Pancreas (tissue), 10 donors: ENCODE results near the gene WAC. TPM values are rescaled to one million over a fixed set of nuclear protein-coding genes. Genes with fewer than 3 reads are reported as not detected.

Experiments
- ATAC-seq, 4 donors: fragments of 200-7000 bp; cut with Tn5 transposase; one replicate each; pipeline versions ENCODE4 v1.8.0 to v1.9.1; 2020; ENCODE audit warnings: mild to moderate bottlenecking in 4 of 4, moderate library complexity in 4 of 4
- DNase-seq, 6 donors: peaks; one replicate each; pipeline ENCODE4 v3.0.0-alpha.2; 2020
- FAIRE-seq: peaks from 2 replicates; lab custom pipeline; 2012; peaks lifted over from hg19 to GRCh38; lab: Jason Lieb, UNC
- H3K27ac ChIP-seq, 4 donors: fragments of 200-600 bp; sonication (generic); 1 replicate in 3 of 4; 2 replicates in 1 of 4; pipeline versions ENCODE4 v1.5.0 to v1.8.0; 2020
- H3K27me3 ChIP-seq, 4 donors: fragments of 200-600 bp; one replicate each; pipeline ENCODE4 v1.8.0; 2021
- H3K36me3 ChIP-seq, 3 donors: fragments of 200-600 bp; sonication (generic) in 1 of 3; one replicate each; pipeline versions ENCODE4 v1.5.0 to v1.8.0; 2020 to 2021
- H3K4me1 ChIP-seq, 3 donors: fragments of 200-600 bp; one replicate each; pipeline ENCODE4 v1.8.0; 2021
- H3K4me3 ChIP-seq, 4 donors: fragments of 200-600 bp; sonication (generic) in 2 of 4; one replicate each; pipeline versions ENCODE4 v1.5.0 to v1.8.0; 2020 to 2021
- H3K9me3 ChIP-seq, 4 donors: fragments of 200-600 bp; one replicate each; pipeline ENCODE4 v1.8.0; 2021
- CTCF ChIP-seq, 4 donors: fragments of 200-600 bp; sonication (generic) in 3 of 4; IDR thresholded peaks; one replicate each; pipeline versions ENCODE4 v1.5.0 to v1.8.0; 2021; ENCODE audit warnings: antibody characterized with exemption in 4 of 4
- WGBS, 2 donors: extraction: QIAGEN DNeasy Blood & Tissue Kit; methylation state at CpG; one replicate each; pipeline ENCODE4 v1.1.7; 2013; 5-methylcytosine and 5-hydroxymethylcytosine counted together
- intact Hi-C, 3 donors: fragments of 100-400 bp; cut with DNase I; formaldehyde crosslinking; loops; one replicate each; pipeline versions ENCODE4 v1.11.1 to v1.14.2; 2022
- polyA plus RNA-seq, 2 donors: library from polyadenylated mRNA; stranded (reverse); fragments of 200-250 nt; gene quantifications; one replicate each; pipeline ENCODE4 v1.2.3, GENCODE V29; 2013
- total RNA-seq, 6 donors: library from RNA; stranded (reverse); fragmentation: NEBNext Ultra II Directional in 4 of 6; extraction: Animal tissue kit (Norgen Biotek cat#: 25700) in 4 of 6; gene quantifications; one replicate each; pipeline versions ENCODE4 v1.2.1 to v1.2.4, GENCODE V29; 2021 to 2023
- donor health status: healthy with polysubstance abuse.
- donor health status: DM: no; HTN: no; CAD: no; lungs with moderate emphysema.
- donor health status: DM: no; HTN: no; CAD: no.
- donor health status: control.
- donor health status: control.
- donor health status: Bipolar disorder and iron deficiency.
- donor health status: DM: yes; HTN: yes; CAD: no.
- donor health status: DM: no; HTN: no; CAD: no.
- donor health status: DM: no; HTN: no; CAD: no.
- donor health status: DM: yes; HTN: yes; CAD: no.

Gene WAC
- total and polyA plus RNA-seq, 8 donors: 17.4 to 70.5 (median 43.6) TPM

DNA sequence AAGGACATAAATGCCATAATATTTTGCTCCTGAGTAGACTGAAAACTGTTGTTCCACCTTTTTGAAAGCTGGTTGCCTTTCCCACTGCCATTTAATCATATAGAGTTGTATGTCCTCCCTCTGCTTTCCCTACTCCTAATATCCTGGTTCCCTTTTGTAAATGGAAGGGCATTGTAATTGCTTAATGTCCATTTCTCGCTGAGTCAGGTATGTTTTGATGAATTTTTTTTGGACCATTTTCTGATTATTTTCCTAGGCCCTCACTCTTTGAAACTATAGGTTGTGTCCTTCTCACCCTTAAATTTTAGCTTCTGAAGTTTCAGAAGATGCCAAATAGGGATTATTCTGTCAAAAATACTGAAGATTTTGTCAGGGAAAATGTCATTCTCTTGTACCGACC is 45.5 kb downstream of the WAC start:
- no peak for DNase-seq
- TF ChIP-seq CTCF (IDR thresholded peaks at IDR 0.05): no peak
- Histone ChIP-seq H3K27me3 (no peaks in the 10 kb centered on the region), H3K4me3 (no peak overlapping the region), H3K27ac (no peak overlapping the region), H3K4me1 (peaks cover 12 to 31% (median 19%) of the 10 kb centered on the region in 3 donors), H3K36me3 (peaks cover 0 to 7% (median 0%) of the 10 kb centered on the region in 3 donors), H3K9me3 (no peaks in the 10 kb centered on the region)
- intact Hi-C loops: no loop called here
- no peak for ATAC-seq
- no peak for FAIRE-seq
- 91 to 93% methylated on average over 2 of the region's 2 CpGs for WGBS, 2 donors

GRCh38 chr10:28580825-28581224 is 47.9 kb downstream of the WAC start:
- no peak for DNase-seq
- TF ChIP-seq CTCF (IDR thresholded peaks at IDR 0.05): no peak
- no peak for ATAC-seq
- no peaks in the 10 kb centered on the region for H3K36me3 ChIP-seq
- H3K4me3 ChIP-seq: no peak overlapping the region
- H3K4me1 ChIP-seq: peaks cover 11 to 30% (median 16%) of the 10 kb centered on the region in 3 donors
- intact Hi-C loops: no loop called here
- no peaks in the 10 kb centered on the region for H3K9me3 ChIP-seq
- FAIRE-seq: no peak
- no peaks in the 10 kb centered on the region for H3K27me3 ChIP-seq
- 97 to 98% methylated on average over 1 of the region's 1 CpG for WGBS, 2 donors
- H3K27ac ChIP-seq: no peak overlapping the region

DNA sequence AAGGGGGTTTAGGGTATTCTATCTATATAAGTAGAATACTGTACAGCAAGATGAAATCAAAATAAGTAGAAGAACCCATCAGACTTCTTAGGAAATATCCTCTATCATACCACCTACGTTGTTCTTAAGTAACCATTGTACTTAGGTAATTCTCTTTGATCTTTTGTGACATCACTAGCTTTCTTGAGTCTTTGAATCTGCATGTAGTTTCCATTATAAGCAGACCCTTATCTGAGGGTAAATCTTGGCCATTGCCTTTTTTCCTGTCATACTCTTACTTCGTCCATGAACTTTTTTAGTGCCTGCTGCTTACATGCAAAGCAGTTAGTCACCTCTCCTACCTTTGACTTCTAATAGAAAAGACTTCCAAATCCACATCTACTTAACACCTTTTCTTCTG is 49.0 kb downstream of the WAC start:
- peaks cover 2 to 29% (median 6%) of the 10 kb centered on the region in 3 donors for H3K4me1 ChIP-seq
- FAIRE-seq: no peak
- ATAC-seq: no peak

GRCh38 chr10:28585076-28585475 is 52.2 kb downstream of the WAC start:
- DNase-seq (no peak), FAIRE-seq (no peak), ATAC-seq (no peak)
- no peaks in the 10 kb centered on the region for H3K9me3 ChIP-seq
- peaks cover 19 to 41% (median 28%) of the 10 kb centered on the region in 3 donors for H3K4me1 ChIP-seq
- no peaks in the 10 kb centered on the region for H3K27me3 ChIP-seq
- no peak overlapping the region for H3K4me3 ChIP-seq
- no peak for TF ChIP-seq CTCF (IDR thresholded peaks at IDR 0.05)
- WGBS, 2 donors: 76 to 77% methylated on average over 6 of the region's 6 CpGs
- intact Hi-C loops: no loop called here
- H3K27ac ChIP-seq: no peak overlapping the region
- peaks cover 0 to 6% (median 0%) of the 10 kb centered on the region in 3 donors for H3K36me3 ChIP-seq

More for the DNA sequence above, 49.0 kb downstream of the WAC start:
- WGBS, 2 donors: 72 to 78% methylated on average over 2 of the region's 2 CpGs
- Histone ChIP-seq H3K9me3 (no peaks in the 10 kb centered on the region), H3K4me3 (no peak overlapping the region), H3K36me3 (no peaks in the 10 kb centered on the region), H3K27ac (no peak overlapping the region), H3K27me3 (no peaks in the 10 kb centered on the region)
- no peak for DNase-seq
- intact Hi-C loops: no loop called here
- no peak for TF ChIP-seq CTCF (IDR thresholded peaks at IDR 0.05)

DNA sequence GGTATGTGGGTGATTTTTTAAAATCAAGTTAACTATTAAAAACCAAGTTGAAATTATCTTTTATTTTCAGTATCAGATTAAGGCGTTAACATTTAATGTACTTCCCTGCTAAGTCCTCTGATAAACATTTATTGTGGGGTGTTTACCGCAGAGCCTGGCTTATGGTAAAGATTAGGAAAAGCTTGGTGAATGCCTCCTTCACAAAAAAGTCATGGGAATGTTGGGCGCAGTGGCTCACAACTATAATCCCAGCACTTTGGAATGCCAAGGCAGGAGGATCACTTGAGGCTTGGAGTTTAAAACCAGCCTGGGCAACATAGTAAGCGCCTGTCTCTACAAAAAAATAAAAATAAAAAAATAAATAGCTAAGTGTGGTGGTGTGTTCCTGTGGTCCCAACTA is 53.3 kb downstream of the WAC start:
- FAIRE-seq: no peak
- intact Hi-C loops: no loop called here
- no peak for DNase-seq
- H3K4me1 ChIP-seq: peaks cover 19 to 36% (median 28%) of the 10 kb centered on the region in 3 donors
- no peak for ATAC-seq
- whole genome bisulfite sequencing, 2 donors: 80 to 85% methylated on average over 4 of the region's 4 CpGs
- H3K27me3 ChIP-seq: no peaks in the 10 kb centered on the region
- H3K27ac ChIP-seq: no peak overlapping the region
- TF ChIP-seq CTCF (IDR thresholded peaks at IDR 0.05): no peak
- H3K4me3 ChIP-seq: no peak overlapping the region
- peaks cover 0 to 17% (median 4%) of the 10 kb centered on the region in 3 donors for H3K36me3 ChIP-seq
- no peaks in the 10 kb centered on the region for H3K9me3 ChIP-seq
